Raji (cell line): ENCODE measurements around the gene GRID2IP.

Experiments used
- POLR2A ChIP-seq: IDR thresholded peaks from 2 replicates; pipeline ENCODE4 v1.6.1; 2011; ENCODE audit warnings: low read depth, low read length, control low read depth; ENCODE audit not compliant: insufficient read depth

The GRID2IP gene

DNA sequence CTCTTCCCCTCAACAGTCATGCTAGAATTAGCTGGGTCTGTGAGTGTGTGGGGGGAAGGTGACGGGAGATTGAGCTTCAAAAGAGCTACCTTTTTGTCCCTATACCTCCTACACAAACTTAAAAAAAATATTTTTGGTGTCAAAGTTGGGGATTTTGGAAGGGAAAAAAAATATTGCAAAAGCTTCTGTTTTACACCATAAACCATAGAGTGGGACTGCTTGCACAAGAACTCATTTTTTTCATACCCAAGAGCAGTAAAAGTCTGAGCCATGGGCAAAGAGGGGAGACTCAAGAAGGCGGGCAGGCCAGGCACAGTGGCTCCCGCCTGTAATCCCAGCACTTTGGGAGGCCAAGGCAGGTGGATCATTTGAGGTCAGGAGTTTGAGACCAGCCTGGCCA lies 16.6 kb upstream of the GRID2IP start:
- no peak for TF ChIP-seq POLR2A

DNA sequence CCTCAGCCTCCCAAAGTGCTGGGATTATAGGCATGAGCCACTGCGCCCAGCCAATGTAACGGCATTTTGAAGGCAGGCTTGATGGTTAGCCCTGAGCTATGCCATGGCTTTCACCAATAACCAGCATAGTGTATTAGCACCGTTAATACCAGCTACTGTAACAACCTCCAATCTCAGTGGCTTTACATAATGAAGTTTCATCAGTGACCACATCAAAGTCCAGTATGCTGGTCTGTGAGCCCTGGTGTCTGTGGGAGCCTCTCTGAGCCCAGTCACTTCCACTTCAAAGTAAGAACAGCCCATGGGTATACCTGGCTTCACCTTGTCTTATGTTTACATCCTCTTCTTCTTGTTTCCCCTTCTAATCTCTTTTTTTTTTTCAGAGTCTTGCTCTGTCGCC lies 14.4 kb upstream of the GRID2IP start:
- TF ChIP-seq POLR2A: no peak

DNA sequence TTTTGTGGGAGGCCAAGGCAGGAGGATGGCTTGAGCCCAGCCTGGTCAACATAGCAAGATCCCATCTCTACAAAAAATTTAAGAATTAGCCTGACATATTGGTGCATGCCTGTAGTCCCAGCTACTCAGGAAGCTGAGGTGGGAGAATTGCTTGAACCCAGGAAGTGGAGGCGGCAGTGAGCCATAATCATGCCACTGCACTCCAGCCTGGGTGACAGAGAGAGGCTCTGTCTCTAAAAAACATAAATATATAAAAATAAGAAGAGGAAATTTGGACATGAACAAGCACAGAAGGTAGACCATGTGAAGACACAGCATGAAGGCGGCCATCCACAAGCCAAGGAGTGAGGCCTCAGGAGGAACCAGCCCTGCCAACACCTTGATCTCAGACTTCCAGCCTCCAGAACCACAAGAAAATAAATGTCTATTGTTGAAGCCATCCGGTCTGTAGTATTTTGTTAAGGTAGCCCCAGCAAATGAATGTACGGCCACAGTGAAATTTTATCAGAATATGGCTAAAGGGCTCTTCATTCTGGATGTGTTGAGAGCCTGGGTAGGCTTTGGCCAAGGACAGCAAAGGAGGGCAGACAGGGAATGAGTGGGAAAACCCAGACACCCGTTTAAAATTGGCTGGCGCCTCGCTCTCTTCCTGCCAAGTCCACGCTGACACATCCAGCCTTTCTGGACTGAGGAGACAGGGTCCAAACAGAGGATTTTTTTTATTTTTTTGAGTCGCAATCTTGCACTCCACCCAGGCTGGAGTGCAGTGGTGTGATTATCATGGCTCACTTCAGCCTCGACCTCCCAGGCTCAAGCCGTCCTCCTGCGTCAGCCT lies 12.9 kb upstream of the GRID2IP start:
- no peak for TF ChIP-seq POLR2A

DNA sequence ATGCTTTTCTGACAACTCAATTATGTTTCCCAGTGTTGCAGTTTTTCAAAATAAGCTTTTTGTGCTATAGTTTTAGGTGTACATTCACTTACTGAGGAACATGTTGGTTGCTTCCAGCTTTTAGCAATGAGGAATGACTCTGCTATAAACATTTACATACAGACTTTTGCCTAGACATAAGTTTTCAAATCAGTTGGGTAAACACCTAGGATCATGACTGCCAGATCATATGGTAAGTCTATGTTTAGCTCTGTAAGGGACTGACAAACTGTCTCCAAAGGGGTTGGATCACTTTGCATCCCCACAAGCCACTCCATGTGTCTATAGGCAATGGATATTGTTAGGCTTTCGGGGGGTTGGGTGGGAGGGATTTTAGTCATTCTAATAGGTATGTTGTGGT lies 10.8 kb upstream of the GRID2IP start:
- TF ChIP-seq POLR2A: no peak

DNA sequence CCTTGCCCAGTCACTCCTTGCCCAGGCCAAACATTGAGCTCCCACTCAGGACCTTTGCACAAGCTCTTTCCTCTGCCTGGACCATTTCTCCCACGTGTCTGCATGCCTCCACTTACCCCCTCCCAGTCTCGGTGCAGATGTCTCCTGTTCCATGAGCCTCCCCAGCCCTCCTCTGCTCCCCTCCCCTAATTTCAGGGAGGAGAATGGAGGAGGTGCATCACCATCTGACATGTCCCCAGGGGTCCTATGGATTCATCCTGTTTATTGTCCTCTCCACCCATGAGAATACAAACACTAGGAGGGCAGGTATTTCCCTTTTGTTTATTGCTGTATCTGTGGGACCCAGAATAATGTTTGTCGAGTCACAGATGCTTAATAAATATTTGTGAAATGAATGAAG lies 8.6 kb upstream of the GRID2IP start:
- TF ChIP-seq POLR2A: no peak

DNA sequence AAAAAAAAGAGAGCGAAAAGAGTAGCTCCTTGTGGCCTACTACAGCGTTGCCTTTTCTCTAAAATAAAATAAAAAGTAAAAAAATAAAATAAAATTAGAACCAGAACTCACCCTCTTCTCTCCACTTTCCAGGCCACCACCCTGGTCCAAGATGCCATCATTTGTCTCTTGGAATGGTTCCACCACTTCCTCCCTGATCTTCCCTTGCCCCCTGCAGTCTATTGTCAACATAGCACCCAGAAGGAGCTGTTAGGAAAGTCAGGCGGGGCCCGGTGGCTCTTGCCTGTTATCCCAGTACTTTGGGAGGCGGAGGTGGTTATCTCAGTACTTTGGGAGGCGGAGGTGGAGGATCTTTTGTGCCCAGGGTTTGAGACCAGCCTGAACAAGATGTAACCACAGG lies 7.6 kb upstream of the GRID2IP start:
- no peak for TF ChIP-seq POLR2A

DNA sequence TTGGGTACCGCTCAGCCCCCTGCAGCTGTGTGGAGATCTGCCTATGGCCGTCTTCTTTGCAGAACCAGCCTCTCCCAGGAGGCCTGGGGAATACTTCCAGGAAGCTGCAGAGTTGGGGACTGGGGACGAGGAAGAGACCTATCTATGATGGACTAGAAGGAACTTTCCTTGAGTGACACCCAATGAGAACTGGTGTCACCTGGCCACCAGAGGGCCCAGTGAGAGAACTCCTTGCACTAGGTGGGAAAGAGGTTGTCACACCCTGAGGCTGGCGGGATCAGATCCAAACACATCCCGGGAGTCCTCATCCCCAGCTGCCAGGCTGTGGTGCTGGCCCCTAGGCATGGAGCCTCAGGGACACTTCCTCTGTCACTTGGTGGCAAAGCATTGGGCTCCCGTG lies 4.9 kb upstream of the GRID2IP start:
- no peak for TF ChIP-seq POLR2A

DNA sequence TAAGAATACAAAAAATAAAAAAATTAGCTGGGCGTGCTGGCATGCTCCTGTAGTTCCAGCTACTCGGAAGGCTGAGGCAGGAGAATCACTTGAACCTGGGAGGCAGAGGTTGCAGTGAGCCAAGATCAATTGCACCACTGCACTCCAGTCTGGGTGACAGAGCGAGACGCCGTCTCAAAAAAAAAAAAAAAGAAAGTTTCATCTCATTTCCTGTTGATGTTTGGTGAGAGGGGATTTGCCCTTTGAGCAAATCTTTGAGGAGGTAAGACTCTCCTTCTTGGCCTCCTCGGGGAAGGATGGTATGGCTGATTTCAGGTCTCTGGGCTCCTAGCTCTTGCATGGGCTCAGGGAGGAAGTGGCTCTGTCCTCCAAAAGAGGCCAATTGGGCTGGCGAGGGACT lies 3.6 kb upstream of the GRID2IP start:
- no peak for TF ChIP-seq POLR2A

DNA sequence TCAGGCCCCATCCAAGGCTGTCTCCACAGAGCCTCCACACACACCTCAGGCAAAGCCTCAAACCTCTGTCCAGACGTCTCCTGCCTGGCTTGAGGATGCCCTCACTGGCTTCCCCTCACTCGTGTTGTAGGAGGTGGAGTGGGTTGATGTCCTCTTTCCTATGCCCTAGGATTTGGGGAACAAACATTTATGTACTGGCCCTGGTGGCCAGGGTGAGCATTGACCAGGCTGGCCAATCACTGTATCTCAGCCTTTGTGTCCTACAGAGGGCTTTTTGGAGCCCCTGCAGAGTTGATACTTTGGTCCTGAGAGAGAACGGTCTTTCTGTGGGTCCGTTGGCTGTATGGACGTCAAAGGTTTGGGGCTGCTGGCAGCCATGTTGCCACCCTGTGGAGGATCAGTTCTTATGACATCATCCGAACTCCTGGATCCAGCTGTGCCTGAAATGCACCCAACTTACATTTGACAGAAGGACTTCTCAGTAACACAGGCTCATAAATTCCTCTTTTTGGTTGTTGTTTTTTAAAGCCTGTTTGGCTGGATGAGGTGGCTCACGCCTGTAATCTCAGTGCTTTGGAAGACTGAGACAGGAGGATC lies 2.3 kb upstream of the GRID2IP start:
- no peak for TF ChIP-seq POLR2A

DNA sequence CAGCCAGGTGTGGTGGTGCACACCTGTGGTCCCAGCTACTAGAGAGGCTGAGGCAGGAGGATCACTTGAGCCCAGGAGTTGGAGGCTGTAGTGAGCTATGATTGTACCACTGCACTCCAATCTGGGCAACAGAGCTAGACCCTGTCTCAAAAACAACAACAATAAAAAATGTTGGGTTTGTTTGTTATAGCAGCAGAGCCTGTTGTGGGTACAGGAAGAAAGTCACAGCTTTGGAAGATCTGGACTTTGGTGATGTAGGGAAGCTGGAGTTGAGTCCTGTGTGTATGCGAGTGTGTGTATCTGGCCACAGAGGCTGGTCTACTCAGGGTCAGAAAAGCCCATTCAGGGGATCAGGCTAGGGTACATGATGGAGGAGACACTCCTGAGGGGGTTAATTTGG lies 3.9 kb downstream of the GRID2IP start:
- TF ChIP-seq POLR2A: no peak

DNA sequence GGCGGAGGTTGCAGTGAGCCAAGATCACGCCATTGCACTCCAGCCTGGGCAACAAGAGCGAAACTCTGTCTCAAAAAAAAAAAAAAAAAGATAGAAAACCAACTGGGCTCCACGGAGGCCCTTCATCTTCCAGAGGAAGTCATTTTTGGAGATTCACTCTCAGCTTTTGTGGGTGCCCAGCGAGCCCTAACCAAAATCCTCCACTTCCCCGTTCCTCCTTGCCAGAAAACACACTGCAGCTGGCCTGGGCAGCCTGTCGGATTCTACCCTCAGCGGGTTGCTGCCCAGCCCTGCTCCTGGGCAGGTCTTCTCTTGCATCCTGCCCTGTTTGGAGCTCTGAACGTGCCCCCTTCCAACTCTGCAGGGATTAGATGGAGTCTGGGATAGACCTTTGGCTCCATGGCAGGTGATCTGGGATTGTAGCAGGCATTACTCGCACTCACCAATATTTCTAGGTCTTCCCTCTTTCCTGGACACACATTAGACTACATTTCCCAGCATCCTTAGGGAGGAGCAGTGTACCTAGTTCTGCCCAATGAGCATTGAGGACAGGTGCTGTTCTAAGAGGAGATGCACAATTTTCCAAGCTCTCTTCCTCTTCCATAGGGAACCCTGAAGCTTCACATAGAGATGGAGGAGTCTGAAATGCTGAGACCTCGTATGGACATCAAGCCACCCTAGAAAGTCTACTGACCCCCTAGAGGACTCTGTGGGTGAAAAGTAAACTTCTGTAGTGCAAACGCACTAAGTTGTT lies 4.6 kb downstream of the GRID2IP start:
- TF ChIP-seq POLR2A: no peak

DNA sequence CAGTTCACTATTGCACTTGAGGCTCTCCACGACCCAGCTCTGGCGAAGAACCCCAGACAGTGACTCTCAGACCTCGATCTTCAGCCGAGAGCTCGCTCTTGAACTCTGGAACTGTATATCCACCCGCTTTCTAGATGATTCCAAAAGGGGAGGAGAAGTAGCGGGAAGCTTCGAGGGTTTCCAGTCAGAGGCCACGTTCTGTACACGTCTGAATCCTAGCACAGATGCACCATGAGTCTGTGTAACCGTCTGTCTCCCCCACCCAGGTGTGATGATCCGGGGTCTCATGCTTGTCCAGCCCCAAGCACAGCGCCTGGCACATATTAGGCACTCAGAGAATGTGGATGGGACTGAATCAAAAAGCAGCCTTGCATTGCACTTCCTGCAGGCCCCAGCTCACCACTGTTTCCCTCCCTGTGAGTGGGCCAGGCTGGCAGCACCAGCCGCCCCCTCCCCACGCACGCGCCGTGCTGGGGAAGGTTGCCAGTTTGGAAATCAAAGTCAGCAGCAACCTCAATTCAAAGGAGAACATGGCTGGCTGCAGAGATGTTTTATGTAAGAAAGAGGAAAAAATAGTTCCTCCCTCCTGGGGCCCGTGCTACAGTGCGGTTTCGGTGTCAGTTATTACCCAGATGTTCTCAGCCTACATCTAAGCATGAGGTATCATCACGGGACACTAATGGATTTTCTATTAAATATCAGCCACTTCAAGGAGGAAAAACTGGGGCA lies 5.7 kb downstream of the GRID2IP start:
- TF ChIP-seq POLR2A: no peak

DNA sequence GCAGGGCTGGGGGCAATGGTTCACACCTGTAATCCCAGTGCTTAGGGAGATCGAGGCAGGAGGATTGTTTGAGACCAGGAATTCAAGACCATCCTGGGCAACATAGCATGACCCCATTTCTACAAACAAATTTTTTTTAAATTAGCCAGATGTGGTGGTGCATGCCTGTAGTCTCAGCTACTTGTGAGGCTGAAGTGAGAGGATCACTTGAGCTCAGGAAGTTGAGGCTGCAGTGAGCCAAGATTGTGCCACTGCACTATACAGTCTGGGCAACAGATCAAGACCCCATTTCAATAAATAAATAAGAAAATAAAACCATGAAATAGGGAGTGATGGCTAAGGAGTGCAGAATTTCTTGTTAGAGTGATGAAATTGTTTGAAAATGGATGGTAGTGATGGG lies 8.9 kb downstream of the GRID2IP start:
- no peak for TF ChIP-seq POLR2A

DNA sequence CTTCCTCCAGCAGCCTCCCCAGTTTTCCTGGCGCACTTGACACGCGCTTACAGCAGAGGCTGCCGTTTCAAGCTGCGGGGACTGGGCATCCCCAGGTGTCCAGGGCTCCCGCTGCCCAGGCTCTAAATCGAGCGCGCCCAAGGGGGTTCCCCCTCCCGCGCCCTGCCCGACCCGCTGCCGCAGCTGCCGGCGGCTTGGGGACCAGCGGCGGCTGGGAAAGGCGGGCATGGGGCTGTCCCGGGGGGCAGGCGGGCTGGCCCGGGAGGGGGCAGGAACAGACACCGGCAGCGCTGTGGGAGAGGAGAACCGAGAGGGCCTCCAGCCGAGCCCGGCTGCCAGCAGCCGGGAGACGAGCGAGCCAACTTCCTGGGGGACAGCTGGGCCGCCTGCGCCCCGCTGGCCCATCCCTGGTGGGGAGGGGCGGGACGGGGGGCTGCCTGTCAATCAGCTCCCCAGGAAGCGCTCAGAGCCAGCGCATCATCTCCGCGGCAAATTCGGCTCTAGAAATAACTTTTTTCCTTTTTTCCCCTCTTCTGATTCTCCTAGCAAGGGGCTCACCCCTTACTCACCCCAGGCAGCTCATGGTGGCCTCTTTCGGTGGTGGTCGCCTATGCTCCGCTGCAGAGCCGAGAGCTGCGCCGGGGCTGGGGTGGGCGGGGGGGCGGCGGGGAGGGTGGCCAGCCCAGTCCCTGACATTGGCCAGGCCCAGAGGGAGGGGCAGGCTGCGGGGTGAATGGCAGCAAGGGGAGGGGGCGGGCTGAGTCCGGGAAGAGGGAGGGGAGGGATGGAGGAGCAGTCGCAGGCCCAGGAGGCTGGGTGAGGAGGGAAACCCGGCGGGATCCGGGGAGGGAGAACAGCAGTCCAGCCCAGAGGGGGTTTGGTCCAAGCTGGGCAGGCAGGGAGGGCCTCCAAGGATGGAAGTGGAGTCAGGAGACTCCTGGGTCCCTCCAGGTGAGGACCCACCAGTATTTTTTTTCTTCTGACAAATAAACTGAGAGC lies 14.7 kb downstream of the GRID2IP start:
- TF ChIP-seq POLR2A: no peak

DNA sequence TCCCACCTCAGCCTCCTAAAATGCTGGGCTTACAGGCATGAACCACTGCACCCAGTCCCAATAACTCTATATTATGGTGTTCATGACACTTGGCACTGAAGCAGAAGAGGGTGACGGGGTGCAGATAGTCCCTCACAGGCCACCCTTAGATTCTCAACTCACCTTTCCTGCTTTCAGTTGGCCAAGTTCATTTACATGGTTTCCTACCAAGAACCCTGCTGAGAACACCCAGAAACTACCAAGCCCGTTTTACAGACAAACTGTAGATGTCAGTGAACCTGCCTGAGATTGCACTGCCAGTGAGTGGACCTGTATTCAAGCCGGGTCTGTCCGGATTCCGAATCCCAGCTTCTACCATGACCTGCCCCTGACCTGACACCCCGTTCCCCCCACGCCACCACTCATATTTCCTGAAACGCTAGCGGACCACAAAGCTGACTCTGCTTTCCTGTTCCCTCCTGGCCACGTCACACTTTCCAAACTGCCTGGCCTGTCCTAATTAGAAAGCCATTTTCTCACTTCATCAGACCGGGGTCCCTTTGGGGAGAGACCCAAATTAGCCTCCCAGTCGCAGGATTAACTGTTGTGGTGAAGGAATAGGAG lies 17.3 kb downstream of the GRID2IP start:
- no peak for TF ChIP-seq POLR2A
